OCI-LY1 (cell line): Measurements from ENCODE around the gene CNIH2.
"Not testable (repeated sequence)": the region's sequence is repeated elsewhere in the genome, so short reads cannot be mapped to it uniquely, and the experiment has no call there.

Experiments used
- H2AFZ ChIP-seq: fragments of 200-600 bp; sonication (generic), shearing (Covaris generic); 2 replicates; pipeline ENCODE4 v1.6.0; 2014; ENCODE audit warnings: antibody characterized with exemption, mild to moderate bottlenecking, low read length
- H3F3A ChIP-seq: fragments of 200-600 bp; sonication (generic), shearing (Covaris generic); 2 replicates; pipeline ENCODE4 v1.6.0; 2014; ENCODE audit warnings: mild to moderate bottlenecking, antibody characterized with exemption, low read length, moderate library complexity; ENCODE audit not compliant: insufficient read depth
- H3K27ac ChIP-seq: fragments of 200-600 bp; sonication (generic); 2 replicates; pipeline ENCODE4 v1.5.1; 2014; ENCODE audit warnings: low read length, mixed run types, mild to moderate bottlenecking, low read depth; ENCODE audit not compliant: poor library complexity, severe bottlenecking
- H3K27me3 ChIP-seq: fragments of 200-600 bp; sonication (generic); 2 replicates; pipeline ENCODE4 v1.6.0; 2014; ENCODE audit warnings: antibody characterized with exemption, mild to moderate bottlenecking, low read length, moderate library complexity; ENCODE audit not compliant: insufficient read depth
- H3K36me3 ChIP-seq: fragments of 200-600 bp; sonication (generic); 2 replicates; pipeline ENCODE4 v1.6.1; 2014; ENCODE audit warnings: mild to moderate bottlenecking, antibody characterized with exemption, low read length, moderate library complexity, mixed read lengths; ENCODE audit not compliant: insufficient read depth
- H3K4me1 ChIP-seq: fragments of 200-600 bp; sonication (generic); 2 replicates; pipeline ENCODE4 v1.5.1; 2014; ENCODE audit warnings: mild to moderate bottlenecking, low read length, moderate library complexity; ENCODE audit not compliant: insufficient read depth, severe bottlenecking
- H3K4me2 ChIP-seq: fragments of 200-600 bp; sonication (generic), shearing (Covaris generic); 2 replicates; pipeline ENCODE4 v1.6.1; 2014; ENCODE audit warnings: low read length
- H3K4me3 ChIP-seq: fragments of 200-600 bp; sonication (generic); 2 replicates; pipeline ENCODE4 v1.5.1; 2014; ENCODE audit warnings: low read length, low read depth, mild to moderate bottlenecking, mixed read lengths; ENCODE audit not compliant: poor library complexity, severe bottlenecking
- H3K79me2 ChIP-seq: fragments of 200-600 bp; shearing (Covaris generic); 2 replicates; pipeline ENCODE4 v1.6.1; 2016; ENCODE audit warnings: mixed run types, low read length, mixed read lengths; ENCODE audit not compliant: insufficient read depth
- H3K9ac ChIP-seq: fragments of 200-600 bp; sonication (generic), shearing (Covaris generic); 2 replicates; pipeline ENCODE4 v1.6.1; 2014; ENCODE audit warnings: mild to moderate bottlenecking, low read length, mixed read lengths
- H3K9me2 ChIP-seq: fragments of 200-600 bp; sonication (generic), shearing (Covaris generic); 2 replicates; pipeline ENCODE4 v1.6.1; 2014; ENCODE audit warnings: low read depth, mild to moderate bottlenecking, low read length, mixed read lengths
- H3K9me3 ChIP-seq: fragments of 200-600 bp; shearing (Covaris generic); 2 replicates; pipeline ENCODE4 v1.6.1; 2014; ENCODE audit warnings: low read length, mixed read lengths
- H4K20me1 ChIP-seq: fragments of 200-600 bp; sonication (generic), shearing (Covaris generic); 2 replicates; pipeline ENCODE4 v1.6.0; 2016; ENCODE audit warnings: mild to moderate bottlenecking, low read length; ENCODE audit not compliant: insufficient read depth
- CTCF ChIP-seq: fragments of 200-600 bp; sonication (generic), shearing (Covaris generic); IDR thresholded peaks from 2 replicates; pipeline ENCODE4 v1.5.1; 2017; ENCODE audit warnings: mild to moderate bottlenecking, antibody characterized with exemption, low read length, moderate library complexity, mixed read lengths
- EZH2 ChIP-seq: fragments of 200-600 bp; sonication (generic), shearing (Covaris generic); IDR thresholded peaks from 2 replicates; pipeline ENCODE4 v1.8.0; 2017; ENCODE audit warnings: borderline replicate concordance, mixed run types, mild to moderate bottlenecking, antibody characterized with exemption, low read length, moderate library complexity, mixed read lengths

CNIH2 gene

GRCh38 chr11:66274219-66274618, 3.8 kb upstream of the CNIH2 start:
- Histone ChIP-seq H3K9me2 (no peaks in the 10 kb centered on the region), H3K79me2 (peaks cover 9% of the 10 kb centered on the region), H2AFZ (no peak overlapping the region), H3K27me3 (no peaks in the 10 kb centered on the region), H4K20me1 (no peaks in the 10 kb centered on the region), H3K36me3 (peaks cover 44% of the 10 kb centered on the region), H3K4me2 (no peak overlapping the region), H3K4me1 (peaks cover 14% of the 10 kb centered on the region), H3K9ac (no peak overlapping the region), H3K4me3 (no peak overlapping the region), H3K27ac (no peak overlapping the region), H3K9me3 (no peaks in the 10 kb centered on the region), H3F3A (no peaks in the 10 kb centered on the region)
- no peak for TF ChIP-seq EZH2
- no peak for TF ChIP-seq CTCF

- H2AFZ ChIP-seq = no peak overlapping the region
- peaks cover 44% of the 10 kb centered on the region for H3K36me3 ChIP-seq
- no peak overlapping the region for H3K9ac ChIP-seq
- H3K9me2 ChIP-seq = no peaks in the 10 kb centered on the region
- H4K20me1 ChIP-seq = no peaks in the 10 kb centered on the region
- H3K4me1 ChIP-seq = peaks cover 6% of the 10 kb centered on the region
- H3K9me3 ChIP-seq = no peaks in the 10 kb centered on the region
- H3K79me2 ChIP-seq = no peaks in the 10 kb centered on the region
- H3K27ac ChIP-seq = no peak overlapping the region
- TF ChIP-seq EZH2 (no peak), CTCF (no peak)
- no peak overlapping the region for H3K4me2 ChIP-seq
- H3K4me3 ChIP-seq = no peak overlapping the region
- no peaks in the 10 kb centered on the region for H3K27me3 ChIP-seq
- no peaks in the 10 kb centered on the region for H3F3A ChIP-seq
Measured at GRCh38 chr11:66275396-66275795, 2.6 kb upstream of the CNIH2 start.

- H2AFZ ChIP-seq = no peak overlapping the region
- 0 out of 2 replicates have a peak, but pooled peaks cover 2% of the 10 kb centered on the region for H3F3A ChIP-seq
- no peak overlapping the region for H3K27ac ChIP-seq
- peaks cover 6% of the 10 kb centered on the region for H3K4me1 ChIP-seq
- H3K9ac ChIP-seq = no peak overlapping the region
- H3K79me2 ChIP-seq = no peaks in the 10 kb centered on the region
- H4K20me1 ChIP-seq = no peaks in the 10 kb centered on the region
- no peak for TF ChIP-seq EZH2
- no peak for TF ChIP-seq CTCF
- no peaks in the 10 kb centered on the region for H3K9me2 ChIP-seq
- peaks cover 44% of the 10 kb centered on the region for H3K36me3 ChIP-seq
- H3K27me3 ChIP-seq = no peaks in the 10 kb centered on the region
- H3K4me2 ChIP-seq = no peak overlapping the region
- no peaks in the 10 kb centered on the region for H3K9me3 ChIP-seq
- H3K4me3 ChIP-seq = no peak overlapping the region
Measured at GRCh38 chr11:66275984-66276612, 1.9 kb upstream of the CNIH2 start.

- H4K20me1 ChIP-seq = not testable (repeated sequence)
Measured at GRCh38 chr11:66276619-66277018, 1.4 kb upstream of the CNIH2 start.

GRCh38 chr11:66277064-66277463, 911 bp upstream of the CNIH2 start:
- H3K9me3 ChIP-seq, H3K27ac ChIP-seq, H3K9ac ChIP-seq, H3K4me1 ChIP-seq, H3K4me3 ChIP-seq, H4K20me1 ChIP-seq, H3K9me2 ChIP-seq, H2AFZ ChIP-seq, H3K79me2 ChIP-seq, H3F3A ChIP-seq, H3K27me3 ChIP-seq: not testable (repeated sequence)
- Histone ChIP-seq H3K36me3 (peaks cover 40% of the 10 kb centered on the region), H3K4me2 (peak overlapping the region; percentile 61; the same call in 1 of the 2 replicates)

More at GRCh38 chr11:66276619-66277018, 1.4 kb upstream of the CNIH2 start:
- H3K4me1 ChIP-seq, H3K9me2 ChIP-seq, H3K27ac ChIP-seq, H3K9me3 ChIP-seq, H3K9ac ChIP-seq, H3K4me3 ChIP-seq, H2AFZ ChIP-seq, H3K4me2 ChIP-seq, H3K27me3 ChIP-seq, H3K79me2 ChIP-seq, H3F3A ChIP-seq: not testable (repeated sequence)
- H3K36me3 ChIP-seq = peaks cover 44% of the 10 kb centered on the region
